GM19372 (cell line): ENCODE data around the gene ITIH4.
"Not testable (repeated sequence)": the region's sequence is repeated elsewhere in the genome, so short reads cannot be mapped to it uniquely, and the experiment has no call there.

Source experiments
- ATAC-seq: cut with Tn5 transposase; IDR thresholded peaks from one replicate; pipeline ENCODE4 v1.9.1; 2021; ENCODE audit warnings: mild to moderate bottlenecking, low read depth, moderate library complexity; ENCODE audit not compliant: unreplicated experiment

ITIH4 gene

DNA sequence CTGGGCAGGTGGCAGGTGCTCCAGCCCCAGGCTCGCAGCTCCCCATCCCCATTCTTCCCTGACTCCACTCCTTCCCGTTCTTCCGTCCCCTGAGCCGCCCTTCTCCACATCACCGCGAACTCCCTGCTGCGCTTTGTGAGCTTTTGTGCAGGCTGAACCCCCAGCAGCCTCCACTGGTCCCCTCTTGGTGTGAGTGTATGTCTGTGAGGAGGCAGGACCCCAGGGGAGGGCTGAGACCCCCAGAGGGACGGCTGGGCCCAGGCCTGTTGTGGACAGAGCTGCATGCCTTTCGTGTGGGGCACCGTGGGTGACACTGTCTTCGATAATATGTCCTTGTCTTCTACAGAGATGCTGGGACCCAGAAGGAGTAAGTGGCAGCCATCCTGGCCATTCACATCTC is 43.2 kb downstream of the ITIH4 start:
- ATAC-seq, result no peak

- no peak for ATAC-seq
Observed at GRCh38 chr3:52786330-52787215, 43.9 kb downstream of the ITIH4 start.

GRCh38 chr3:52784931-52785590 is 45.4 kb downstream of the ITIH4 start:
- no peak for ATAC-seq

GRCh38 chr3:52784021-52784621 is 46.4 kb downstream of the ITIH4 start:
- no peak for ATAC-seq

DNA sequence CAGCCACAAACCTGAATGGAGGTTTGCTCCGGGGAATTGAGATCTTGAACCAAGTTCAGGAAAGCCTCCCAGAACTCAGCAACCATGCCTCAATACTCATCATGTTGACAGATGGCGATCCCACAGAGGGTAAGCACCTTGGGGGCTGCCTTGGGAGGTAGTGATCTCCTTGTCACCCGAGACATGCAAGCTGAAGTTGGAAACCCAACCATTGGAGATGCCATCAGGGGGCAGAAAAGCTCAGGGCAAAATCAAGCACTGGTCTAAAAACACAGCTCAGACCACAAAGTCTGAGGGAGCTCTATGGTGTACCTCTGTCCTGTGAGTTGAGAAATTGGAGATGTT is 47.3 kb downstream of the ITIH4 start:
- ATAC-seq, result no peak

DNA sequence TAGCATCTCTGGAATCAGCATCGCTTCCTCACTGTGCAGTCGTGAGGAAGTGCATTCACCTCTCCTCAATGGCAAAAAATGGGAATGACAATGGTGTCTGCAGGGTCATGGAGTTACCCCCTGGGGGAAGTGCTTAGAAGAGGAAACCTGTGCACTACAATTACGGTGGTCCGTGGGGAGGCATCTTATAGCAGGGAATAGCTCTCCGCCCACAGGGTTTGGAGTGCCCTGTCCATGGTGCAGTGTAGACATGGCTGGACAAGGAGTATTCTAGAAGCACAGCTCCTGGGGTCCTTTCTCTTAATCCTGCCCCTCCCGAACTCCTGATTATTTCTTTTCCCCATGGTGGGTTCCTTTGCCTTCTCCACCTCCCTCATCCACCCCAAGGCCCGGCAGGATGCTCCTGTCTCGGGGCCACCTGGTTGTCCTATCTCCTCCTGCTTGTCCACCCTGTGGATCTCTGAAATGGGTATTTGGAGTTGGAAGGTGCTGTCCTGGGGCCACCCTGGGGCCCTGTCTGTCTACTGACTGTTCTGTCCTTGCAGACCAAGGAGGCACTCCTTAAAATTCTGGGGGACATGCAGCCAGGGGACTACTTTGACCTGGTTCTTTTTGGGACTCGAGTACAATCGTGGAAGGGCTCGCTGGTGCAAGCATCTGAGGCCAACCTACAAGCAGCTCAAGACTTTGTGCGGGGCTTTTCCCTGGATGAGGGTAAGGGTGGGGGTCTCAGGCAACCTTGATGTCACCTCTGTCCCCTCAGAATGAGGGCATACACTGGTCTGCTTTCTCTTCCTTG is 47.9 kb downstream of the ITIH4 start:
- ATAC-seq, result no peak

DNA sequence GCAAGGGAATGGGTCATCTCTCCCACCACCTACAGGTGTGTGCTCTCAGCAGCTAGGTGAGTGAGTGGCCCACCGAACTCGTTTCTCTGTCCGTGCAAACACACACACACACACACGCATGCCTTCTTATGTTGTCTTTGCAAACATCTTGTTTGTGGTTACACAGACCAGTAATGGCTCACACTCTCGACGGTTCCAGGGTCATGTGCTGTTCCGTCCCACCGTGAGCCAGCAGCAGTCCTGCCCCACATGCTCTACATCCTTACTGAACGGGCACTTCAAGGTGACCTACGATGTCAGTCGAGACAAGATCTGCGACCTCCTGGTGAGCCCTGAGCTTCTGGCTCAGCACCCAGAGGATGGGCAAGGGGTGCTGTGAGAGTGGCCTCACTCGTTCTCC is 48.7 kb downstream of the ITIH4 start:
- no peak for ATAC-seq

DNA sequence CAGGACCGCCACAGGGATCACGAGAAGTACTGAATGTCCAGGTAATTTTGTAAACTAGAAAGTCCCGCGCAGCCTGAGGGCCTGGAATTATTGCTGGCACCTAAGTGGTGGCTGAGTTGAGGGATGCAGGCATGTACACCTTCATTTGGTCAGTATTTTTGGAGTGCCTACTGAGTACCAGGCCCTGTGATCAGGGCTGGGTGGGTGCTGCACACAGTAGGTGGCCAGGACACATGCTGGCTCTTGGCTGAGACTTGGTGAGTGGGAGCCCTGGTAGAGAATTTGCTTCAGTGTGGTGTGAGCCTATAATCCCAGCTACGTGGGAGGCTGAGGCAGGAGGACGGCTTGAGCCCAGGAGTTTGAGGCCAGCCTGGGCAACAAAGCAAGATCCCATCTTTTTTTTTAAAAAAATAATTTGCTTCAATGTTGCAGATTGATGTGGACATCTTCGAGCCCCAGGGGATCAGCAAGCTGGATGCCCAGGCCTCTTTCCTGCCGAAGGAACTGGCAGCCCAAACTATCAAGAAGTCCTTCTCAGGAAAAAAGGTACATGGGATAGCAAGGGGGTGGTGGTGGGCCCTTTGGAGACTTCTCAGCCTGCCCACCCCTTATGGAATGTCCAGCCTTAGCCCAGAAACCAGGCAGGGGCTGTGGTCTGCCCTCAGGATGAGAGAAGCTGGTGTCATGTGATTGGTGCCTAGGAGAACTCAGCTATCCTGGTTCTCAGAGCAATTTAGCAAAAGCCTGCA is 50.5 kb downstream of the ITIH4 start:
- no peak for ATAC-seq

GRCh38 chr3:52779011-52779836 is 51.2 kb downstream of the ITIH4 start:
- no peak for ATAC-seq

DNA sequence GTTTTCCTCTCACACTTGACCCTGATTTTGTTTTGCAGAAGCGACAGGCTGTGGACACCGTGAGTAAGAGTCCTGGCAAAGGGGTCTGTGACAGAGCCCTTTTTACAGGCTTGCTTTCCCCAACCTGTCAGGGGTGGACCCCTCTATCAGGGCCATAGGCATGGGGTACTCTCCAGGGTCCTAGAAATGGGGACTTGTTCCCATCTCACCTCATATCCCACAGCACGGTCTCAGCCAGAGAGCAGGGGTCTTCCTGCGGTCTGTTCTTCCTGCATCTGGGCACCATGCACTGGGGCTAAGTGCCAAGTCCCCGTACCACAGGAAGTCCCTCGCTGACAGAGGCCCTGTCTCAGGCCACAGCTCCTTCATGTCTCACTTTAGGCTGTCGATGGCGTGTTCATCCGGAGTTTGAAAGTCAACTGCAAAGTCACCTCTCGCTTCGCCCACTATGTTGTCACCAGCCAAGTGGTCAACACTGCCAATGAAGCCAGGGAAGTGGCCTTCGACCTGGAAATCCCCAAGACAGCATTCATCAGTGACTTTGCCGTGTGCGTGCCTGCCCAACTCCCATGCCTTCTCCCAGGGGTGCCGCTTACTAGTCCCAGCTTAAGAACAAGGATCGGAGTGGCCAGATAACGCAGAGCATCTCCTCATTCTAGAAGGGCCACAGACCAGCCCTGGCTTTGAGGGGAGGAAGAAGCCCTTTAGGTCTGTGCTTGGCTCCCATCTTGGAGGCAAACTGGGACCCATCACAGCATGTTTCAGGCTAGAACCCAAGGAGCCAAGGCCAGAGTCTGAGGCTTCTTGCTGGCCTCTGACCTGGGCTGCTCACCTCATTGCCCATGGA is 52.3 kb downstream of the ITIH4 start:
- no peak for ATAC-seq

- no peak for ATAC-seq
Observed at GRCh38 chr3:52777127-52777958, 53.1 kb downstream of the ITIH4 start, which contains the start of gene ITIH1. Gene ITIH1 (plus strand): TSS chr3:52777599. CDS start chr3:52777616, 17 bp downstream.

DNA sequence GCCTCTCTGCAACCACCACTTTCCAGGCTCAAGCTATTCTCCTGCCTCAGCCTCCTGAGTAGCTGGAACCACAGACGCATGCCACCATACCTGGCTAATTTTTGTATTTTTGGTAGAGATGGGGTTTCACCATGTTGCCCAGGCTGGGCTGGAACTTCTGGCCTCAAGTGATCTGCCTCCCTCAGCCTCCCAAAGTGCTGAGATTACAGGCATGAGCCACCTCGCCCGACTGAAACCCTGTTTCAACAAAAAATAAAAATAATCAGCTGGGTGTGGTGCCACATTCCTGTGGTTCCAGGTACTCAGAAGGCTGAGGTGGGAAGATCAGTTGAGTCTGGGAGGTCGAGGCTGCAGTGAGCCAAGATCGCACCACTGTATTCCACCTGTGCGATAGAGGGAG is 54.0 kb downstream of the ITIH4 start:
- not testable (repeated sequence) for ATAC-seq

DNA sequence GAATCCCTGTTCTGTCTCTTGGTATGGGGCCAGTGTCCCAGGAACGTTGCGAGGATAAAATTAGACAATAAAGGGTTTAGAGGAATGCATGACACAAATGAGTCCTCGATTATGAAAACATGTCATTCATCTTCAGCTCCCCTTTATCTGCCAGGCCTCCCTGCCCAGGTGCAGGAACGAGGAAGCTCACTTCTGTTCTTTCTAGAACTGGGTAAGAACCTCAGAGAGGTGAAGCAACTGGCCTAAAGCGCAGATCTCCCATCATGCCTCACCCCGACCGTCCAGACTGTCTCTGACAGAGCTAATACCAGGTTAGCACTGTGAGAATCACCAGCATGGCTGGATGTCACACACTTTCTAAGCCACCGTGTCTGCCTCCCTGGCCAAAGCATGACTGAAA is 54.6 kb downstream of the ITIH4 start:
- no peak for ATAC-seq

GRCh38 chr3:52774901-52775864 is 55.3 kb downstream of the ITIH4 start:
- ATAC-seq, result no peak

- ATAC-seq, result no peak
Observed at GRCh38 chr3:52774066-52774713, 56.3 kb downstream of the ITIH4 start.
